HEK293T (cell line): ENCODE results near the gene ANTXR2.

ENCODE experiments used
- CTCF ChIA-PET: fragments of 350-600 bp; formaldehyde crosslinking; extraction: SDS; loops from one replicate; lab custom pipeline; 2021; ENCODE audit warnings: antibody characterized with exemption, inconsistent platforms; lab: Yijun Ruan, JAX
- POLR2A ChIA-PET: fragments of 350-600 bp; formaldehyde crosslinking; extraction: SDS; loops from one replicate; lab custom pipeline; 2020; ENCODE audit warnings: antibody characterized with exemption, inconsistent platforms; lab: Yijun Ruan, JAX
- DNase-seq: peaks from one replicate; pipeline ENCODE4 v3.0.0; 2012; ENCODE audit warnings: mixed read lengths; ENCODE audit errors: extremely low spot score
- ARNT ChIP-seq: fragments of 450-650 bp; IDR thresholded peaks from 2 replicates; pipeline ENCODE4 v1.6.1; 2017; ENCODE audit warnings: mild to moderate bottlenecking
- BHLHE40 ChIP-seq: fragments of 450-650 bp; IDR thresholded peaks from 2 replicates; pipeline ENCODE4 v1.6.1; 2016; ENCODE audit warnings: mild to moderate bottlenecking, moderate library complexity, borderline replicate concordance
- CTBP1 ChIP-seq: fragments of 450-650 bp; IDR thresholded peaks from 2 replicates; pipeline ENCODE4 v1.6.1; 2016; ENCODE audit warnings: borderline replicate concordance
- ELF4 ChIP-seq: fragments of 450-650 bp; IDR thresholded peaks from 2 replicates; pipeline ENCODE4 v1.6.1; 2017; ENCODE audit warnings: antibody characterized with exemption
- FOXA1 ChIP-seq: fragments of 450-650 bp; IDR thresholded peaks from 2 replicates; pipeline ENCODE4 v1.6.1; 2016; ENCODE audit warnings: mild to moderate bottlenecking
- FOXK2 ChIP-seq: fragments of 450-650 bp; IDR thresholded peaks from 2 replicates; pipeline ENCODE4 v1.6.1; 2016; ENCODE audit warnings: mild to moderate bottlenecking
- FOXM1 ChIP-seq: fragments of 450-650 bp; IDR thresholded peaks from 2 replicates; pipeline ENCODE4 v1.6.1; 2017; ENCODE audit warnings: mild to moderate bottlenecking, borderline replicate concordance
- HDGF ChIP-seq: fragments of 450-650 bp; IDR thresholded peaks from 2 replicates; pipeline ENCODE4 v1.6.1; 2017; ENCODE audit warnings: antibody characterized with exemption, borderline replicate concordance
- L3MBTL2 ChIP-seq: fragments of 450-650 bp; conservative IDR thresholded peaks from 2 replicates; pipeline ENCODE4 v1.6.1; 2016; ENCODE audit warnings: mild to moderate bottlenecking
- LEF1 ChIP-seq: fragments of 450-650 bp; IDR thresholded peaks from 2 replicates; pipeline ENCODE4 v1.6.1; 2017; ENCODE audit warnings: mild to moderate bottlenecking, borderline replicate concordance
- NFRKB ChIP-seq: fragments of 450-650 bp; IDR thresholded peaks from 2 replicates; pipeline ENCODE4 v1.6.1; 2016; ENCODE audit warnings: mild to moderate bottlenecking, moderate library complexity
- SP1 ChIP-seq: fragments of 450-650 bp; IDR thresholded peaks from 2 replicates; pipeline ENCODE4 v1.6.1; 2017
- SUZ12 ChIP-seq: fragments of 450-650 bp; IDR thresholded peaks from 2 replicates; pipeline ENCODE4 v1.6.1; 2016; ENCODE audit warnings: mild to moderate bottlenecking
- TARDBP ChIP-seq: fragments of 450-650 bp; IDR thresholded peaks from 2 replicates; pipeline ENCODE4 v1.6.1; 2016
- ZNF384 ChIP-seq: fragments of 450-650 bp; IDR thresholded peaks from 2 replicates; pipeline ENCODE4 v1.6.1; 2016
- TF ChIP-seq, protein P1 (sequence below): fragments of 450-650 bp; IDR thresholded peaks from 2 replicates; pipeline ENCODE4 v1.6.1; 2016

Gene ANTXR2

DNA sequence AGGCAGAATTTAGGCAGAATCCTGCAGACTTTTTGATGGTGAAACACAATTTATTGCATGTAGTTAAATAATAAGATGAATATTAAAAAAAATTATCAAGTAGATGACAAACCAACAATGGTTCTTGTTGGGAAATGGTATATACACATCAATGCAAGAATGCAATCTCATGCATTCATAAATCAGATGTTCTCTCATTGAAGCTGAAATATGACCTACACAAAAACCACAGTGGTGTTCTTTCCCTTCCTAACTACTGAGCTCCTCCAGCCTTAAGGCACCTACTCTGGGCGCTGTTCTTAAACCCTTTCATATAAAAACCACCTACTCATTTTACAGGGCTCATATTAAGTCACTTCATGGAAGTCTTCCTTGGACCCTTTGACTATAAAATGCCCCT, 64.1 kb downstream of the ANTXR2 start:
- no peak for TF ChIP-seq LEF1
- TF ChIP-seq HDGF = no peak
- no peak for TF ChIP-seq NFRKB
- no peak for TF ChIP-seq SUZ12
- no peak for TF ChIP-seq FOXK2
- TF ChIP-seq FOXA1 = no peak
- TF ChIP-seq SP1 = no peak
- no peak for TF ChIP-seq TARDBP
- TF ChIP-seq L3MBTL2 = no peak
- TF ChIP-seq BHLHE40 = no peak
- TF ChIP-seq ARNT = no peak
- no peak for TF ChIP-seq CTBP1
- TF ChIP-seq, protein P1, sequence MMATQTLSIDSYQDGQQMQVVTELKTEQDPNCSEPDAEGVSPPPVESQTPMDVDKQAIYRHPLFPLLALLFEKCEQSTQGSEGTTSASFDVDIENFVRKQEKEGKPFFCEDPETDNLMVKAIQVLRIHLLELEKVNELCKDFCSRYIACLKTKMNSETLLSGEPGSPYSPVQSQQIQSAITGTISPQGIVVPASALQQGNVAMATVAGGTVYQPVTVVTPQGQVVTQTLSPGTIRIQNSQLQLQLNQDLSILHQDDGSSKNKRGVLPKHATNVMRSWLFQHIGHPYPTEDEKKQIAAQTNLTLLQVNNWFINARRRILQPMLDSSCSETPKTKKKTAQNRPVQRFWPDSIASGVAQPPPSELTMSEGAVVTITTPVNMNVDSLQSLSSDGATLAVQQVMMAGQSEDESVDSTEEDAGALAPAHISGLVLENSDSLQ = no peak
- TF ChIP-seq ZNF384 = no peak
- TF ChIP-seq ELF4 = no peak
- no peak for TF ChIP-seq FOXM1
- ChIA-PET POLR2A (no interaction called here), CTCF (no interaction called here)
- DNase-seq = no peak

DNA sequence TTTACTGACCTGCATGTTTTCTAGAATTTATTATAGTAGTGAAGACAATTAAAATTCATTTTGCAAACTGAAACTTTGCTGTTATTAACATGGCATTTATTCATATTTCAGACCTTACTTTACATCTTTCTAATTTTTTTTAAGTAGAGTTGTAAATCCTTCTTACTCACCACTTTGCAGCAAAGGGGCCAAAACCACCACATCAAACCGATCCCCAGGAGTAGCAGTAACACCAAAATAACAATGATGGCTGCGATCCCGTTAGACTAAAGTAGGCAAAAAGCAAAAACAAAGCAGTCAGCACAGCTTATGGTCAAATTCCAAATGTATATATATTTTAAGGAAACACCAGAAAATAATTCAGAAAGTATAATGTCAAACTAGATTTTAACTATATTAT, 64.7 kb downstream of the ANTXR2 start:
- DNase-seq = no peak
- ChIA-PET CTCF (no interaction called here), POLR2A (no interaction called here)
- TF ChIP-seq FOXM1 = no peak
- no peak for TF ChIP-seq TARDBP
- no peak for TF ChIP-seq SUZ12
- no peak for TF ChIP-seq FOXA1
- TF ChIP-seq L3MBTL2 = no peak
- TF ChIP-seq HDGF = no peak
- TF ChIP-seq NFRKB = no peak
- no peak for TF ChIP-seq FOXK2
- TF ChIP-seq, protein P1 = no peak

DNA sequence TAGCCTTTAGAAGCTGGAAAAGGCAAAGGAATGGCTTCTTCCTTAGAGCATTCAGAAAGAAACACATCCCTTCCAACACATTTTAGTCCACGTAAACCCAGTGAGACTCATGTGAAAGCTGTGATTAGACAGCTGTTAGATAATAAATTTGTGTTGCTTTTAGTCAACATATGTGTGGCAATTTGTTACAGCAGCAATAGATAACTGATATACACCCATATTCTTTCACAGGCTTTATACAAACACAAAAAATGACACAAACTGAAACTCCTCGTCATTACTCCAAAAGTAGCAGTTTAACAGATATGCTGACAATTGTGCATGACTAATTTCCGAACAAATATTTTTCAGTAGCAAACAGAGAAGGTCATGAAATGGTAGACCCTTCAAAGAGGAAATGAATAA, 65.3 kb downstream of the ANTXR2 start:
- ChIA-PET POLR2A (no interaction called here), CTCF (interaction anchor here (0.6 kb wide), 1 partner anchor 364 kb away, joined by 3 read pairs; no protein-coding TSS in a partner anchor)
- TF ChIP-seq FOXM1 (no peak), SUZ12 (no peak), BHLHE40 (no peak), HDGF (no peak), FOXK2 (no peak), ELF4 (no peak), LEF1 (no peak), TARDBP (no peak), SP1 (no peak), CTBP1 (no peak), L3MBTL2 (no peak), FOXA1 (no peak), ZNF384 (no peak), NFRKB (no peak), ARNT (no peak)
- TF ChIP-seq, protein P1 = no peak
- no peak for DNase-seq

DNA sequence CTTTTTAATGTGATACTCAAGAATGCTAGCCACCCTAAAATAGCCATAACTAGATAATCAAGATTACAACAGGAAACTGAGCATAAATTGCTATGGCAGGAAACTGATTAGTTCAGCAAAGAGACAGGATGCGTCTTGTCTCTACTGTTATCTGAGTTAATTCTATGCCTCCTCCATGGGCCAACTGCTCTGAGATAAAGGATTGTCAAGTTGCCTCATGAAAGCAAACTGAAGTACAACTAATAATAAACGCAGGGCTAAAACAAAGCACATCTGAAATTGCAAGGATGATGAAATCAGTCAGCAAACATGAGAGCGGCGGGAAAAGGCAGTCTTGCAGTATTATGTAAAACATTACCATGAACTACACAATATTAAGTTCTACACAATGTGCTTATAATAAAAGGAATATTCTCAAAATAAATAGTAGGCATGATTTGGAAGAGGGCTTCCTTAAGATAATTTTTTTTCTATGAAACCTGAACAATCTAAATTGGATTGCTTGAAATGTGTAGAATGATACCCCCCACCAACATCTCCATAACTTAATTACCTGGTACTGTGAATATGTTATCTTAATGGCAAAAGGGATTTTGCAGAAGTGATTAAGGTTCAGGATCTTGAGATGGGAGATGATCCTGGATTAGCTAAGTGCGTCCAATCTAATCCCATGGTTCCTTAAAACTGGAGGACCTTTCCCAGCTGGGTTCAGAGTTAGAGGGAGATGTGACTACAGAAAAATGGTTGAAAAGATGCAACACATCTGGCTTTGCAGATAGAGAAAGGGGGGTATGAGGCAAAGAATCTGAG, 65.9 kb downstream of the ANTXR2 start:
- no peak for DNase-seq
- ChIA-PET POLR2A (no interaction called here), CTCF (interaction anchor here (0.6 kb wide), 1 partner anchor 364 kb away, joined by 3 read pairs; no protein-coding TSS in a partner anchor)
- TF ChIP-seq, protein P1 = no peak
- TF ChIP-seq FOXK2 (no peak), L3MBTL2 (no peak), BHLHE40 (no peak), NFRKB (no peak), ELF4 (no peak), TARDBP (no peak), FOXM1 (no peak), HDGF (no peak), ZNF384 (no peak), FOXA1 (no peak), LEF1 (no peak), SP1 (no peak), SUZ12 (no peak), ARNT (no peak), CTBP1 (no peak)

DNA sequence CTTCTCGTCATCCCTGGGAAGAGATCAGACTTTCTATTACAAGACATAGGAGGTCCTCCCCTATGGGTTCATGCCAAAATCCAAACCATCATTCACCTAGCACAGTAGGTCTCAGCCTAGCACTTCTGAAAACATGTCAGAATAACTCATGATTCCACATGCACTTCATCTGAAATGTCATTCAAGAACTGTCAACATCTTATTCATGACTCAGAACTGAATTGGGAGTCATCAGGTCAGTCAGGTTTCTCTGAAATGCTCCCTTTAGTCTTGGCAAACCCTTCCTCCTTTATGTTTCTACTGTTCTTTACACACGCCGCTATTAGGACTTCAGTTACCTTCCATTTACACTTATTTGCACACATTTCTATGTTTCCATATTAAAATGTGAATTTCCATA, 67.2 kb downstream of the ANTXR2 start:
- POLR2A ChIA-PET = no interaction called here
- no peak for DNase-seq
- no peak for TF ChIP-seq SP1
- no peak for TF ChIP-seq BHLHE40
- TF ChIP-seq, protein P1 = no peak
- TF ChIP-seq ELF4 = no peak
- no peak for TF ChIP-seq TARDBP
- TF ChIP-seq SUZ12 = no peak
- TF ChIP-seq FOXM1 = no peak
- TF ChIP-seq FOXK2 = no peak
- CTCF ChIA-PET = no interaction called here
